Liver (tissue), 3 donors: Measurements from ENCODE around the gene IL11.

Experiments
- RAD21 ChIP-seq, 2 donors: IDR thresholded peaks; 2 replicates each; pipeline ENCODE4 v1.6.1; 2016; ENCODE audit warnings: antibody characterized with exemption in 2 of 2, mild to moderate bottlenecking in 2 of 2
- SP1 ChIP-seq: IDR thresholded peaks from 2 replicates; pipeline ENCODE4 v1.6.1; 2018; ENCODE audit warnings: antibody characterized with exemption, mild to moderate bottlenecking
- YY1 ChIP-seq: IDR thresholded peaks from 2 replicates; pipeline ENCODE4 v1.6.1; 2016; ENCODE audit warnings: antibody characterized with exemption, mild to moderate bottlenecking
- TF ChIP-seq, protein P1 (sequence below): IDR thresholded peaks from 2 replicates; pipeline ENCODE4 v1.6.1; 2016; ENCODE audit warnings: antibody characterized with exemption, mild to moderate bottlenecking
- TF ChIP-seq, protein P2 (sequence below): fragments of 150-350 bp; IDR thresholded peaks from 2 replicates; pipeline ENCODE4 v1.5.1; 2017; ENCODE audit warnings: improper control_type of control experiment, low read depth, low read length; ENCODE audit not compliant: missing input control
- TF ChIP-seq, protein P3 (sequence below): IDR thresholded peaks from 2 replicates; pipeline ENCODE4 v1.6.1; 2016; ENCODE audit warnings: antibody characterized with exemption
- donor health status: healthy.
- donor health status: healthy.

DNA sequence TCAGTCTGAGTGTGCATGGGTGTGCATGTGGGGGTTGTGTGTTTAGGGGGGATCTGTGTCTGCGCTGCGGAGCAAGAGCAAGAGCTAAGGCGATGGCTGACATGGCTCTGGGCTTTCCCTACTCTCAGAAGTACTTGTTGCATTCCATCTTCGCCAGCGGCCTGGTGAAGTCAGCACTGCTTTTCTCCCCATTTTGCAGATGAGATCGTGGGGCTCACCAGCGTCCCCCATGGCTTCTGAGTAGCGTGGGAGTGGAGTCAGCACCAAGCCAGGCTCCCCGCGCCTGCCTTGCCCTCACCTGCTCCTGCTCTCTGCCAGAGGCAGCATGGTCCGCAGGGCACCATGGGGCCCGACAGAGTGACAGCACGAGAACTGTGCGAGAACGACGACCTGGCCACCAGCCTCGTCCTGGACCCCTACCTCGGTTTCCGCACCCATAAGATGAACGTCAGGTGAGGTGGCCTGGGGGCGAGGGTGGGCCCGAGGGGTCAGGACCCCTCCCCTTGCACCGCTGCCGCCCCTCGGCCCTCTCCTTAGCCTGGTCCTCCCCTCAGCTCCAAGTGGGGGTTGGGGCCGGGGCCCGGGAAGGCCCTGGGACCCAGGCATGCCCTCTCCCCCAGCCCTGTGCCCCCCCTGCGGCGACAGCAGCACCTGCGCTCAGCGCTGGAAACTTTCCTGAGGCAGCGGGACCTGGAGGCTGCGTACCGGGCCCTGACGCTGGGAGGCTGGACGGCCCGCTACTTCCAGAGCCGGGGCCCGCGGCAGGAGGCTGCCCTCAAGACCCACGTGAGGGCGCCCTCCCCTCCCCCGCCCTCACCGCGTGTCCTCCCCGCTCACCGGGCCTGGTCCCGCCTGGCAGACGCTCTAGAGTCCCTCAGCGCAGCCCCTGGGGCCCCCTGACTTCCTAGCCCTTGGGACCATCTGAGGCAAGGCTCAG, 28.4 kb downstream of the IL11 start:
- TF ChIP-seq, protein P1, sequence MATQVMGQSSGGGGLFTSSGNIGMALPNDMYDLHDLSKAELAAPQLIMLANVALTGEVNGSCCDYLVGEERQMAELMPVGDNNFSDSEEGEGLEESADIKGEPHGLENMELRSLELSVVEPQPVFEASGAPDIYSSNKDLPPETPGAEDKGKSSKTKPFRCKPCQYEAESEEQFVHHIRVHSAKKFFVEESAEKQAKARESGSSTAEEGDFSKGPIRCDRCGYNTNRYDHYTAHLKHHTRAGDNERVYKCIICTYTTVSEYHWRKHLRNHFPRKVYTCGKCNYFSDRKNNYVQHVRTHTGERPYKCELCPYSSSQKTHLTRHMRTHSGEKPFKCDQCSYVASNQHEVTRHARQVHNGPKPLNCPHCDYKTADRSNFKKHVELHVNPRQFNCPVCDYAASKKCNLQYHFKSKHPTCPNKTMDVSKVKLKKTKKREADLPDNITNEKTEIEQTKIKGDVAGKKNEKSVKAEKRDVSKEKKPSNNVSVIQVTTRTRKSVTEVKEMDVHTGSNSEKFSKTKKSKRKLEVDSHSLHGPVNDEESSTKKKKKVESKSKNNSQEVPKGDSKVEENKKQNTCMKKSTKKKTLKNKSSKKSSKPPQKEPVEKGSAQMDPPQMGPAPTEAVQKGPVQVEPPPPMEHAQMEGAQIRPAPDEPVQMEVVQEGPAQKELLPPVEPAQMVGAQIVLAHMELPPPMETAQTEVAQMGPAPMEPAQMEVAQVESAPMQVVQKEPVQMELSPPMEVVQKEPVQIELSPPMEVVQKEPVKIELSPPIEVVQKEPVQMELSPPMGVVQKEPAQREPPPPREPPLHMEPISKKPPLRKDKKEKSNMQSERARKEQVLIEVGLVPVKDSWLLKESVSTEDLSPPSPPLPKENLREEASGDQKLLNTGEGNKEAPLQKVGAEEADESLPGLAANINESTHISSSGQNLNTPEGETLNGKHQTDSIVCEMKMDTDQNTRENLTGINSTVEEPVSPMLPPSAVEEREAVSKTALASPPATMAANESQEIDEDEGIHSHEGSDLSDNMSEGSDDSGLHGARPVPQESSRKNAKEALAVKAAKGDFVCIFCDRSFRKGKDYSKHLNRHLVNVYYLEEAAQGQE = no peak
- TF ChIP-seq RAD21 (IDR thresholded peaks at IDR 0.05) (no peak), SP1 (no peak), YY1 (no peak)
- TF ChIP-seq, protein P2, sequence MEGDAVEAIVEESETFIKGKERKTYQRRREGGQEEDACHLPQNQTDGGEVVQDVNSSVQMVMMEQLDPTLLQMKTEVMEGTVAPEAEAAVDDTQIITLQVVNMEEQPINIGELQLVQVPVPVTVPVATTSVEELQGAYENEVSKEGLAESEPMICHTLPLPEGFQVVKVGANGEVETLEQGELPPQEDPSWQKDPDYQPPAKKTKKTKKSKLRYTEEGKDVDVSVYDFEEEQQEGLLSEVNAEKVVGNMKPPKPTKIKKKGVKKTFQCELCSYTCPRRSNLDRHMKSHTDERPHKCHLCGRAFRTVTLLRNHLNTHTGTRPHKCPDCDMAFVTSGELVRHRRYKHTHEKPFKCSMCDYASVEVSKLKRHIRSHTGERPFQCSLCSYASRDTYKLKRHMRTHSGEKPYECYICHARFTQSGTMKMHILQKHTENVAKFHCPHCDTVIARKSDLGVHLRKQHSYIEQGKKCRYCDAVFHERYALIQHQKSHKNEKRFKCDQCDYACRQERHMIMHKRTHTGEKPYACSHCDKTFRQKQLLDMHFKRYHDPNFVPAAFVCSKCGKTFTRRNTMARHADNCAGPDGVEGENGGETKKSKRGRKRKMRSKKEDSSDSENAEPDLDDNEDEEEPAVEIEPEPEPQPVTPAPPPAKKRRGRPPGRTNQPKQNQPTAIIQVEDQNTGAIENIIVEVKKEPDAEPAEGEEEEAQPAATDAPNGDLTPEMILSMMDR = no peak
- TF ChIP-seq, protein P3, sequence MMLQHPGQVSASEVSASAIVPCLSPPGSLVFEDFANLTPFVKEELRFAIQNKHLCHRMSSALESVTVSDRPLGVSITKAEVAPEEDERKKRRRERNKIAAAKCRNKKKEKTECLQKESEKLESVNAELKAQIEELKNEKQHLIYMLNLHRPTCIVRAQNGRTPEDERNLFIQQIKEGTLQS = no peak
